GM21447 (cell line): ENCODE measurements around the gene OR4K14.
"Not testable (repeated sequence)": the region's sequence is repeated elsewhere in the genome, so short reads cannot be mapped to it uniquely, and the experiment has no call there.

Experiments
- ATAC-seq: cut with Tn5 transposase; IDR thresholded peaks from one replicate; pipeline ENCODE4 v1.9.1; 2021; ENCODE audit not compliant: unreplicated experiment

Gene OR4K14

GRCh38 chr14:20019257-20019865 lies at the start of gene OR4K14:
Gene OR4K14 (minus strand): TSS chr14:20019307. CDS start chr14:20015193, 4,114 bp downstream.
- no peak for ATAC-seq

DNA sequence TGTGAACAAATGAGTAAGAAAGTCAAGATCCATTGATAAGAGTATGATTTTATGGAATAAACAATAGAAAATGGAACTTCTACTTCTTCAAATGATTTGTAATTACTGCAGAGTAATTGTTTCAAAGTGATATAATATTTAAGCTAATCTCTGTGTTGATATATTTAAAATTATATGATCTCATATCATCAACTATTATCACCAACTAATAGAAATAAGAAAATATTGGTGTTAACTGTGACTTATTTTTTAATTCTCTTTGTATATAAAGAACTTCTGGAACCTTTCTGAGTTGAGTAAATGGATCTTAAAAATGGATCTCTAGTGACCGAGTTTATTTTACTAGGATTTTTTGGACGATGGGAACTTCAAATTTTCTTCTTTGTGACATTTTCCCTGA lies 40.6 kb upstream of the OR4K14 start, which contains the start of gene OR4L1:
OR4L1 (plus strand) TSS at position 301 of the 400 bp plus-strand sequence; CDS start at position 301, 0 bp downstream.
- ATAC-seq, result no peak

GRCh38 chr14:20048202-20048601 lies 29.1 kb upstream of the OR4K14 start:
- ATAC-seq, result no peak

GRCh38 chr14:20044243-20044642 lies 25.1 kb upstream of the OR4K14 start:
- no peak for ATAC-seq

GRCh38 chr14:20035938-20036337 lies 16.8 kb upstream of the OR4K14 start, which contains the start of gene OR4K13:
Gene OR4K13 (minus strand): TSS chr14:20036038. CDS start chr14:20034758, 1,280 bp downstream.
- ATAC-seq, result no peak

DNA sequence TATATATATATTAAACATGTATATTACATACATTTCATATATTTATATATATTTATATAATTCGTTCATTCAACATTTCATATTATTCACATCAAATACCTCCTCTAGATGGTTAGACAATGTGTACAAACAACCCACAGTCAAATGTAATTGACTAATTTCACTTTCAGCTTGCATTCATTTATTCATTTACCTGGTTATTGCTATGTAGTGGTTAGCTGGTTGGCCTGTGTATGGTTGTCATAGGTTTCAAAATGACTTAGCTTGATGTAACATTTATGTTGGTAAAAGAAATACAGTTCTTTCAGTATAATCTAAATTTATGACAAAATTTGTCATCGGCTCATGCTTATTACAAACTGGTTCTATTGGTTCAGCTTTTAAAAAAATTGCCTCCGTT lies 16.3 kb upstream of the OR4K14 start:
- no peak for ATAC-seq

GRCh38 chr14:20031058-20031457 lies 12.0 kb upstream of the OR4K14 start:
- ATAC-seq, result no peak

DNA sequence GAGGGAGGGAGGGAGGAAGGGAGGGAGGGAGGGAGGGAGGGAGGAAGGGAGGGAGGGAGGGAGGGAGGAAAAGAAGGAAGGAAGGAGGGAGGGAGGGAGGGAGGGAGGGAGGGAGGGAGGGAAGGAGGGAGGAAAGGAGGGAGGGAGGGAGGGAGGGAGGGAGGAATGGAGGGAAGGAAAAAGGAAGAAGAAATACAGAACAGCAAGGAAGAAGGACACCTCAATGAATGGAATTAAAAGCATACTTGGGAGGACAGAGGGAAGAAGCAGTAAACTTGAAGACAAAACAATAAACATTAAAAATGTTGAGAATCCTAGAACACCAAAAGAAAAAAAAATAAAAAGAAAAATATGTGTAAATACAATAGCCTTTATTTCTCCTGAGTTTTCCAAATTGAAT lies 11.0 kb downstream of the OR4K14 start:
- no peak for ATAC-seq

DNA sequence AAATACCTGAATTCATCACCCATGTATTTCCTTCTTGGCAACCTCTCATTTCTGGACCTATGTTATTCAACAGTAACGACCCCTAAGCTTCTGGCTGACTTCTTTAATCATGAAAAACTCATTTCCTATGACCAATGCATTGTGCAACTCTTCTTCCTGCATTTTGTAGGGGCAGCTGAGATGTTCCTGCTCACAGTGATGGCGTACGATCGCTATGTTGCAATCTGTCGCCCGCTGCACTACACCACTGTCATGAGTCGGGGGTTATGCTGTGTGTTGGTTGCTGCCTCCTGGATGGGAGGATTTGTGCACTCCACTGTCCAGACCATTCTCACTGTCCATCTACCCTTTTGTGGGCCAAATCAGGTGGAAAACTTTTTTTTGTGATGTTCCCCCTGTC lies 16.8 kb downstream of the OR4K14 start:
- ATAC-seq, result no peak

- ATAC-seq, result no peak
Observed at GRCh38 chr14:20001863-20002262, 17.2 kb downstream of the OR4K14 start, which contains the start of gene OR4Q2. Gene OR4Q2 (plus strand): TSS chr14:20002163.

GRCh38 chr14:19993438-19993837 lies 25.7 kb downstream of the OR4K14 start:
- no peak for ATAC-seq

GRCh38 chr14:19975291-19975690 lies 43.8 kb downstream of the OR4K14 start, which contains the start of gene OR4K15:
Gene OR4K15 (plus strand): TSS chr14:19975591. CDS start chr14:19975591, 0 bp downstream.
- ATAC-seq, result no peak

DNA sequence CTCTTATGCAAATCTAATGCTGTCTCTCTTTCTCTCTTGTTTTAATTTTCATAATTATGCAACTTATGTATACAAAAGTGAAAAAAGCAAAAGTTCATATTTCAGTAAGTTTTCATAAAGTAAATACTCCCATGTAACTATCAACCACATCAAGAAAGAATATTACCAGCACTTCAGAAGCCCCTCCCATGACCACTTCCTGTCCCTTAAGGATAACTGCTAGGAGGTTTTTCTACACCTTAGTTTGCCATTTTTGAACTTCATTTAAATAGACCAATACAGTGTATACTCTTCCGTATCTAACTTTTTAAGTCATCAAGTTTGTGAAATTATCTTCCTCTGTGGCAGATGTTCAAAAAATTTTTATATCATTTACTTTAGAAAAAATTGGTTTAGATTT lies 44.3 kb downstream of the OR4K14 start:
- ATAC-seq, result no peak

GRCh38 chr14:19969735-19970134 lies 49.4 kb downstream of the OR4K14 start:
- not testable (repeated sequence) for ATAC-seq
